ENCODE results near the gene SLC4A8.

GRCh38 chr12:51511546-51512260, 87.1 kb downstream of the SLC4A8 start:
- no peak for TF ChIP-seq CBX8 (IDR thresholded peaks at IDR 0.05; ENCODE audit: borderline replicate concordance, extremely low read depth, low read depth, low read length, poor library complexity, severe bottlenecking)
- no peak for TF ChIP-seq ATF6 (CRISPR knock-in tag; IDR thresholded peaks at IDR 0.05)
- TF ChIP-seq, protein P1, sequence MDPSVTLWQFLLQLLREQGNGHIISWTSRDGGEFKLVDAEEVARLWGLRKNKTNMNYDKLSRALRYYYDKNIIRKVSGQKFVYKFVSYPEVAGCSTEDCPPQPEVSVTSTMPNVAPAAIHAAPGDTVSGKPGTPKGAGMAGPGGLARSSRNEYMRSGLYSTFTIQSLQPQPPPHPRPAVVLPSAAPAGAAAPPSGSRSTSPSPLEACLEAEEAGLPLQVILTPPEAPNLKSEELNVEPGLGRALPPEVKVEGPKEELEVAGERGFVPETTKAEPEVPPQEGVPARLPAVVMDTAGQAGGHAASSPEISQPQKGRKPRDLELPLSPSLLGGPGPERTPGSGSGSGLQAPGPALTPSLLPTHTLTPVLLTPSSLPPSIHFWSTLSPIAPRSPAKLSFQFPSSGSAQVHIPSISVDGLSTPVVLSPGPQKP (CRISPR knock-in tag; IDR thresholded peaks at IDR 0.05) = no peak
- no peak for TF ChIP-seq FOS (IDR thresholded peaks at IDR 0.05; ENCODE audit: extremely low read depth, insufficient read length)

Measured in K562 (cell line).